ENCODE measurements around the gene HES4. TPM values are rescaled to one million over a fixed set of nuclear protein-coding genes. Genes with fewer than 3 reads are reported as not detected.

The HES4 gene
- total and polyA plus RNA-seq, 2 of the 13 experiments (the other 11 are each of a cell fraction or from before 2014, with no cell fraction given) = 8.8 to 10.6 TPM

GRCh38 chr1:961132-961669 is 38.7 kb downstream of the HES4 start (continued):
- TF ChIP-seq ZFX (CRISPR knock-in tag; IDR thresholded peaks at IDR 0.05; ENCODE audit: low read depth) = peak; percentile 37
- TF ChIP-seq ZBTB4 (CRISPR knock-in tag; IDR thresholded peaks at IDR 0.05; ENCODE audit: borderline replicate concordance) = peak; percentile 56; the same call in 1 of the 2 replicates
- 0 out of 2 replicates have a peak, but pooled peaks have one; percentile 31 for TF ChIP-seq ZFP91 (CRISPR knock-in tag; IDR thresholded peaks at IDR 0.05; ENCODE audit: borderline replicate concordance)
- TF ChIP-seq ZNF687 (CRISPR knock-in tag; IDR thresholded peaks at IDR 0.05) = peak; percentile 73
- TF ChIP-seq HOXD1 (CRISPR knock-in tag; IDR thresholded peaks at IDR 0.05) = no peak

Data from HepG2 (cell line).